HG02798 (cell line): Measurements from ENCODE around the gene H3-3A.
A peak's percentile ranks its signal among the peaks of the same experiment; 100 is the strongest.

Source experiments
- ATAC-seq: cut with Tn5 transposase; IDR thresholded peaks from one replicate; pipeline ENCODE4 v1.9.1; 2021; ENCODE audit warnings: mild to moderate bottlenecking; ENCODE audit not compliant: unreplicated experiment, poor library complexity

The H3-3A gene

DNA sequence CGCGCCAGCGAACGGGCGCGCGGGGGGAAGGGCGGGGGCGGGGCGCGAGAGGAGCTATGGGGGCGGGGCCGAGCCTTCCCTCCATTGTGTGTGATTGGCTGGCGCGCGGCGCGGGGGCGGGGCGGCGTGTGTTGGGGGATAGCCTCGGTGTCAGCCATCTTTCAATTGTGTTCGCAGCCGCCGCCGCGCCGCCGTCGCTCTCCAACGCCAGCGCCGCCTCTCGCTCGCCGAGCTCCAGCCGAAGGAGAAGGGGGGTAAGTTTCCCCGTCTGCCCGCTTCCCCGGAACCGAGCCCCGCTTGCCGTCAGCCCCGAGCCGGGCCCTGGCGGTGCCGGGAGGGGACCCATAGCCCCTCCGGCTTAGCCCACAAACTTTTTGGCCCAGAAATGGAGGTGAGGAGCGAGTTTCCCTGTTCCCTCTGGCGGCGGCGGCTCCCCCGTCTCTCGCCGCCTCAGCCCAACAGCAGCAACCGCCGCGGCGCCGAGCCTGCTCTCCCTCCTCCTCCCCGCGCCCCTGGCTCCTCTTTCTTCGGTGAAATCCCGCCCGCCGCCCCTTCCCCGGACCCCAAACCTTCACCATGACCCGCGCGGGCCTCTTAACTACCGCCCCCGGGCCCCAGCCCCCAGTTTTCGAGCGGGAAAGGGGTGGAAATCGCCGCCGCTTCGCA, at the start of gene H3-3A:
Gene H3-3A, plus strand, starts transcription at position 159 of the 666 bp plus-strand sequence. CDS start 1,636 bp downstream, outside the sequence.
- ATAC-seq, result peak; percentile 77

DNA sequence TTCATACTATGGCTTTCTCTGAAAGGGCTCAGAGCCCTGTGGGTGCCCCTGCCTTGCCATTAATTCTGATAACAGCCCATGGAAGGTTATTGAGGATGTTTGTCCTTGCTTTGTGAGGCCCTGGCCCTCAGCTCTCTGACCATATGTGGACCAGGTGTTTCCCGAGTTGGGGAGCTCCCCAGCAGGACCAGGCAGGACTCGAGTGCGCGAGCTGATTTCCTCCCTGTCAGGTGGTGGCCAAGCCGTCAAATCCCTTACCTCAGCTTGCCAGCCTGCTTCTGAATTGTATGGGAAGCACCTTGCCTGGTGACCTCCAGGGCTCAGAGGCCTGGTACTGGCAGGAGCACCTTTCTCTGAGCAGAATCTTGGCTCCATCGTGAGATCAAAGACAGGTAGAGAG, 45.4 kb upstream of the H3-3A start:
- no peak for ATAC-seq

DNA sequence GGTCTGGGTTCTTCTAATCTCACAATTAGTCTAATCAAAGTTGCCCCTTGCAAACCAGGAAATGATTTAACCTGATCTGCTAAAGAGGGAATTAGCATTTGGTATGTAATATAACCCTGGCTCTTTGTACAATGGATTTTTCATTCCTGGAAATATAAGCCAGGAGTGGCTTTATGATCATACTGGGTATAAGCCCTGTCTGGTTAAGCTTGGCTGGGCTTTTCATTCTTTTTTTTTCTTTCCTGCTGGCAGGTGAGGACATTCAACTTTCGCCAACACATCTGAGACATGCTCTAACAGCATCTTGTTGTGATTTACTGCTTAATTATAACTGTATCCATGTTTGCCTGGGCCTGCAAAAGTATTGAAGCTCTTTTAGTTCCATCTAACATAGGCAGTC, 42.9 kb upstream of the H3-3A start:
- ATAC-seq, result no peak

DNA sequence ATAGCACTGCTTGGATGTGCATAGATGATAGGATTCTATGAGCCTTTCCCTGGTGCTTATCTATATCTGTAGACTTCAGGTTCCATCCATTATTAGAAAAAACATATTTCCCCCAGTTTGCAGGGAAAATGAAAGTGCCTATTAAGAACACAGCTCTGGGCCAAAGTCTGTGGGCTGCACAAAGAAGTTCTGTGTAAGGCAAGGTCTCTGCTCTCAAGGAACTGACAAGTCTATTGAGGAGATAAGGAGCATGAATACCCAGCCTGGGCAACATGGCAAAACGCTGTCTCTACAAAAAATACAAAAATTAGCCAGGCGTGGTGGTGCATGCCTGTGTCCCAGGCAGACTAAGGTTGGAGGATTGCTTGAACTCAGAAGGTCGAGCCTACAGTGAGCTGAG, 41.1 kb upstream of the H3-3A start:
- ATAC-seq, result no peak

DNA sequence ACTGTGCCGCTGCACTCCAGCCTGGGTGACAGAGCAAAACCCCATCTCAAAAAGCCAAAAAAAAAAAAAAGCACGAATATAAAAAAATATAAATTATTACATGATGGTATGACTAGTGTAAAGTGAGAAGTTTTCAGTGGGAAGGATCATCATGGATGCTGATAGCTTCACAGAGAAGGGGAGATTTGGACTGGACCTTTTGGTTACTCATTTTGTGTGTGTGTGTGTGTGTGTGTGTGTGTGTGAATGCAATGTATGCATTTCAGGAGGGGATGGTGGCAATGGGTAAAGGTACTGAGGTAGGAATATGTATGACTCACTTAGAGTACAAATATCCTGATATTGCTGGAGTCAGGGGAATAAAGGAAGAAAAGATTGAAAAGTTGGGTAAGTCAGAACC, 40.7 kb upstream of the H3-3A start:
- ATAC-seq, result no peak

DNA sequence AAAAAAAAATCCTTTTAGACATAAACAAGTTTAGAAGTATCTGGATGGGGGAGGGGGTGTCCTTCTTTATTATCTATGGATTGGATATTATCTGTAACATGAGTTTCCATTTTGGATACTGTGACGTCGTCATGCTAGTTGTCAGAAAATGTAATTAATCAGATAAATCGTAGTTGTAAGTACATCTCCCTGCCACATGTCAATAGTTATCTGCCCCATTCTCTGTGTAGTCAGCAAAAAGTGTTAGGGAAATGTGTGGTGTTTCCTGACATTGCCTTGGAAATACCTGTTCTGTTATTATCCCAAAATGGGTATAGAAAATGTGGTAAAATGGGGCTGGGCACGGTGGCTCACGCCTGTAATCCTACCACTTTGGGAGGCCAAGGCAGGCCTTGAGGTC, 38.8 kb upstream of the H3-3A start:
- no peak for ATAC-seq

DNA sequence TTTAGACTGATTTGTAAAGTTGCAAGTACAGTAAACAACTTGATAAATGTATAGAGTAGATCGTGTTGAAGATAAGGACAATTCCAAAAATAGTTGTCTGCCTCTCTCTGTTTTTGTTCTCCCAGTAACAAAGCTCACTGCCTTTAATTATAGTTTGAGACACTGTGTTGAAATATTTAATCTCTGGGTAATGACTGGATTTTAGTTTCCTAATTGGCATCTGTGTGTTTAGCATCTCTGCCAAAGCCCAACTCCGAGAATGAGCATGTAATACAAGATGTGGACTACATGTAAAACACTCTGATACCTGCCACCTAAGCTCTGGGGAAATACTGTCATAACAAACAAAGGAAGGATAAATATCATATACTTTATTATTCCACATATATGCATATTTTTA, 35.7 kb upstream of the H3-3A start:
- ATAC-seq, result no peak

DNA sequence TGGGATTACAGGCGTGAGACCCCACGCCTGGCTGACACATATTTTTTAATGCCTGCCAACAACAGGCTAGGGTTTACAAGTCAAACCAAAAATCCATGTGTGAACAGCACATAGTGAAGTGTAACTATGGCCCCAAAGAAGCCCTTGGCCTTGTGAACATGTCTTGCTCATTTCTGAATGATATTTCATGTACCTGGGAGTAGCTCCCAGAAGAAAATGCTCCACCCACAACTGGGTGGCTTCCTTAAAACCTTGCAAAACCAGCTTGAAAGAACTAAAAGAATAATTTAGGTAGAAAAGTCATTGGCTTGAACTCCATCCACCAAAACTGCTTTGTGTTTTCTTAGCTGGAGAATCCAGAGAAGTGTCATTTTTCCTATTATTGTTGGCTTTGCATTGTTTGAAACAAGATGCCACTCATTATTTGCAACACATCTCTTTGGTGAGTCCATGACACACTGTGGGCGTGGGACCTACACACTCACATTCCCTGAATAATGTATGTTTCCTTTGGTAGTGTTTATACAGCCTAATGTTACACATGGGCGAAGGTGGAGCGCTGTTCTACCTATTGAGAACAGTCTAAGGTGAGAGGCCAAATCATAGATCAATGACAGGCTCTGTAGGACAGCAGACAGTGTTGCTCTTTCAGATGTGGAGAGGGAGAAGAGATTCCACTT, 34.8 kb upstream of the H3-3A start:
- no peak for ATAC-seq

DNA sequence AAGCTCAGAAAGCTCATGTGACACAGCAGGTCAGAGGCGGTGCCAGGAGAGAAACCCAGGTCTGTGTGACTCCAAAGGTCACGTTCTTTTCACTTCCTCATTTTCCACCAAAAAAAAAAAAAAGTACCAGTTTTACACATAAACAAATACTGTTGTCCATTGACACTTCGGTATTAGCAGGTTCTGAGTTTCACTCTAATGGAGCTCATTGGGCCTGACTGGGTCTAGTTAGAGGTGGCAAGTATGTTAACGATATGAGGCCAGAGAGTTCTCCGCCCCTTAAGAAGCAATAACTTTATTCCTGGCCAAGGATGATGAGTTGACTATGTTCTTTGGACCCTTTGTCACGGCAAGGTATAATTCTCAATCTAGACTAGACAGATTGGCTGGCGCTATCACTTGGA, 33.4 kb upstream of the H3-3A start:
- peak; percentile 85 for ATAC-seq

DNA sequence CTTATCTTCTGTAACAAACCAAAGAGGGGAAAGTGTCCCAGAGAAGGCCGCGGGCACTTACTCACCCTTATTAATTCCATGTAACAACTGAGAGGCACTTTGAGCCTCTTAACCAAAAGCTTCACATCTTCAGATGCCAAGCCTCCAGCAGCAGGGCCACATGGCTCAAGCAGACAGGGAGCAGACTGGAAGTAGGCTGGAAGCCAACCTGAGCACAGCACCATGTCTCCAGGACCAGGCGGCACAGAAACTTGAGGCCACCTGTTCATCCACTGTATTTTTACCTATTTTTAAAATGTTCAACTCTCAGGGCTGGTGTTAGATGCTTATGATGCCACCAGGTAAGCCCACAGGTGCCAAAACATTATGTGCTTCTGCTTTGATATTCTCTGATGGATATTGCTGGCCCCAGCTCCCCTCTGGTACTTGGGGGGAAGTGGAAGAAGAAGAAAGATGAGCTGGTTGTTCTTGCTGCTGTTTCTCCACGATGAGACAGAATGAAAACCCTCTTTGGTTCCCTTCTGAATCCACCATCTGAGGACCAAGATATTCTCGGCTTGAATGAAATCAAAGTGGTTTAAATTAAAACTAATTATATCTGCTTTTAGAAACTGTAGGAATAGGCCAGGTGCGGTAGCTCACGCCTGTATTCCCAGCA, 32.8 kb upstream of the H3-3A start:
- no peak for ATAC-seq

DNA sequence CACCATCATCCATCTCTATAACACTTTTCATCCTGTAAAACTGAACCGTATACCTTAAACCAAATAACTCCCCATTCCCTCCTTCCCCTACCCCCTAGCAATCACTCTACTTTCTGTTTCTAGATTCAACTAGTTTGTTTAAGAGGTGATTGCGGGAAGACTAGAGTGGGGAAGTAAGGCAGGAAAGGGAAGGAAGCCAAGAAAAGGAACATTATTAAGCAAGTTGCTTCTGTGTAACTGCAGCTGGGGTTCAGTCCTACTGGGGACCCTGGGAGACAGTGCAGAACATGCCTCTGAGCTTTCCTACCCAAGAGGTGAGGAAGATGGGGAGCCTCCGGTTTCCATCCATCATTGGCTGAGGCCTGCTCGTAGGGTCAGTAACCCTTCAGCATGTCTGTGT, 28.9 kb upstream of the H3-3A start:
- ATAC-seq, result no peak

DNA sequence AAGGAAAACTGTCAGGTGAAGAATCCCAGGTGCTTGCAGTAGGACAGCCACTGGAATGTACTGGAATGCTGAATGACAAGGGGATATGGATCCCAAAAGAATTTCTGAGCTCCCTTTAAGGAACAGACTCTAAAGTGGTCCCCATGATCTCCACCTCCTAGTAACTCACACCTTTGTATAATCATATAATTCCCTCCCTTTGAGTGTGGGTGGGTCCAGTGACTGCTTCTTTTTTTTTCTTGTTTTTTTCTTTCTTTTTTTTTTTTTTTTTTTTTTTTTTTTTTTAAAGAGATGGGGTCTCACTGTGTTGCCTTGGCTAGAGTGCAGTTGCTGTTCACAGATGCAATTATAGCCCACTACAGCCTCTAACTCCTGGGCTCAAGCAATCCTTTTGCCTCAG, 28.5 kb upstream of the H3-3A start:
- ATAC-seq, result no peak

DNA sequence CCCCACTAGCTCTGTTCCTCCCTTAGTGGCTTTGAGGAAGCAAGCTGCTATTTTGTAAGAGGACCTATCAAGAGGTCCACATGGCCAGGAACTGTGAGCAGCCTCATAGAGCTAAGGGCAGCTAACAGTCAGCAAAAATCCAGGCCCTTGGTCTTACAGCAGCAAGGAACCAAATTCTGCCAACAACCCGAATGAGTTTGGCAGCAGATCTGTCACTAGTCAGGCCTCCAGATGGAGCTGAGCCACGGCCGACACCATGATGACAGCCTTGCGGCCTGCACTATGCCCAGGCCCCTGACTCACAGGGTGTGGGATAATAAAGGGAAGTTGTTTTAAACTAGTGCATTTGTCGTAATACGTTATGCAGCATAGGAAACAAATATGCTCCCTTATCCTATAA, 28.0 kb upstream of the H3-3A start:
- no peak for ATAC-seq

DNA sequence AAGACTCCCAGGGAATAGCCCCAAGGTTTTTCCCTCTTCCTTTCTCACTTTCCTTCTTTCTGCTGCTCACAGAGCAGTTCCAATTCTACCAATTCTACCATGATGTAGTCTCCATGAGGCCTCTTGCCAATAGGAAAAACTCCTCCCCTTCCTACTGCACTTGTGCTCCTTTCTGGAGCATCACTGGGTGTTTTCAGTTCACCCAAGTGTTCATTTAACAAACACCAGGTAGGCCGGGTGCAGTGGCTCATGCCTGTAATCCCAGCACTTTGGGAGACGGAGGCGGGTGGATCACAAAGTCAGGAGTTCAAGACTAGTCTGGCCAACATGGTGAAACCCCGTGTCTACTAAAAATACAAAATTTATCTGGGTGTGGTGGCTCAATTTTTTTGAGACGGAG, 26.6 kb upstream of the H3-3A start:
- ATAC-seq, result no peak

DNA sequence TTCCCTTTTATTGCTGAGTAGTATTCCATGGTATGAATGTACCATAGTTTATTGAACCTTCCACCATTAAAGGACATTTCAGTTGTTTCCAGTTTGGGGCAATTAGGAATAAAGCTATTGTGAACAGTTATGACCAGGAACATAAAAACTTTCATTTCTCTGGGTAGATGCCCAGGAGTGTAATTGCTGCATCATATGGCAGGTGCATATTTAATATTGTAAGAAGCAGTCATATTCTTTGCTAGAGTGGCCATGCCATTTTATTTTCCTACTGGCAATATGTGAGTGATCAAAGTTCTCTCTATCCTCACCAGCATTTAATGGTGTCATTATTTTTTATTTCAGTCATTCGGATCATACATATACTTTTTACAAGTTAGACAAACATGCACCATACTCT, 23.9 kb upstream of the H3-3A start:
- ATAC-seq, result no peak

DNA sequence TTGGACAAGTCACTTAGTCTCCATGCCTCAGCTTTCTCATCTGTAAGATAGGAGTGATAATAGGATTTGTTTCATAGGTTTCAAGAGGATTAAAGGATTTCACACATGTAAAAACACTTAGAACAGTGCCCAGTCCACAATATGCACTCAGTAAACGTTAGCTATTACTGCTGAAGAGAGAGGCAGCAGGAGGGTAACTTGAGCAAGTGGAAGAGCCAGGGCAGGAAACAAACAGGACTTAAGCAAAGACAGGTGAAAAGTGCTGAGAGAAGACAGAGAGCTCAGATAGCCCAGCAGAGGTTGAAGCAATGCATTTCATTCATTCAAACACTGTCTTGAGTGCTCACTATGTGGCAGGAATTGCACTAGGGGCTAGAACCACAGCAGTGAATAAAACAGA, 21.1 kb upstream of the H3-3A start:
- ATAC-seq, result no peak

DNA sequence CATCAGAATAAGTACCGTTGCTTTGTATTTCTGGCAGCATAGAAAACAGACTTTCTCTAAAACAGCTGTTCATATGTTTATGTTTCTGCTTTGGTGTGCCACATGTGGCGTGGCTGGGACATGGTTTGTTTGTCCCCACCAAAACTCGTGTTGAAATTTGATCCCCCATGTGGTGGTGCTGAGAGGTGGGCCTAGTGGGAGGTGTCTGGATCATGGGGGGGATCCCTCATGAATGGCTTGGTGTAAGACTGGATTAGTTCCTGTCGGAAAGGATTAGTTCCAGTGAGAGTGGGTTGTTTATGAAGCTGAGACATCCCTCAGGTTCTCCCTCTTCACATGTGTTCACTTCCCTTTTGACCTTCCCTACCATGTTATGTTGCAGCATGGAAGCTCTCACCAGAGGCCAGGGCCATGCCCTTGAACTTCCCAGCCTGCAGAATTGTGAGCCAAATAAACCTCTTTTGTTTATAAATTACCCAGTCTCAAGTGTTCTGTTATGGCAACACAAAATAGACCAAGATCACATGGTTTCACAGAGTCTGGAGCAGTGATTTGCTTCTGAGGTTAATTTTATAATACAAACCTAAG, 17.9 kb upstream of the H3-3A start:
- ATAC-seq, result no peak

DNA sequence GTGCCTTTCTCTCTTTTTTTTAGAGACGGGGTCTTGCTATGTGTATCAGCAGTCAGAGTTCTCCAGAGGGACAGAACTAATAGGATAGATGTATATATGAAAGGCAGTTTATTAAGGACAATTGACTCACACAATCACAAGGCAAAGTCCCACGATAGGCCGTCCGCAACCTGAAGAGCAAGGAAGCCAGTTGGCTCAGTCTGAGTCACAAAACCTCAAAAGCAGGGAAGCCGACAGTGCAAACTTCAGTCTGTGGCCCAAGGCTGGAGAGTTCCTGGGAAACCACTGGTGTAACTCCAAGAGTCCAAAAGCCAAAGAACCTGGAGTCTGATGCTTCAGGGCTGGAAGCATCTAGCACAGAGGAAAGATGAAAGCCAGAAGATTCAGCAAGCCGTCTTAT, 16.3 kb upstream of the H3-3A start:
- ATAC-seq, result no peak

DNA sequence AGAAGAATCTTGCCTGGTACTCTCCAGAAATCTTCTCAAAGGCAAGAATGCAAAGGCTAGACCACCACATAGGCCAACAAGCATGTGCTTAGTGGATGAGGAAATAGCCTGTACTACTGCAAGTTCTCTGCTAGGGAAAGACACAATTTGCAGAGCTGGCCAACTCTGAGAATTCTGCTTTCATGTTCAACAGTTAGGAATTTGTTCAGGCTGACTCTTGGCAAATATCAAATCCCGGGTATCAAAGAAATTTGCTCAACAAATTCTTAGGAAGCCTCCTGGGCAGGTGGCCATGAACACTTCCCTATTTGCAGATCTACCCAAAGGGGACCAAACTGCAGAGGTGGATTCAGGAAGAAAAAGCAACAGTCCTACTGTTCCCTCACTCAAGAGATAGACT, 15.0 kb upstream of the H3-3A start:
- ATAC-seq, result no peak

DNA sequence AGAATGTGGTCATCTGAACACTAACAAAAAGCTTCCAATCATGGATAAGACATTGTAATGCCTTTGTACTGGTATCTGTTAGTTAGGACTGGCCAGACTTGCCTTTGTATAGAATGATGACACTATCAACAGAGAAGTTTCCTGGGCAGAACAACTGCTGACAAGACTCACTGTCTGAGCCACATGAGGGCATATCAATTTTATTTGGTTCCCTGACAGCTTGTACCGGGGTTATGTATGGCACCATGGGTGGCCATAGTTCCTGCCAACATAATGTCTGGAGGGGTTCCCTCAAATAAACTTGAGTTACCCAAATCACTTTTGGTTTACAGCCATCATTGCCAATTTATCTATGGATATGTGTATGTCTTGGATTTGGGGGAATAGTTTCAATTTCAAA, 13.6 kb upstream of the H3-3A start:
- ATAC-seq, result no peak

DNA sequence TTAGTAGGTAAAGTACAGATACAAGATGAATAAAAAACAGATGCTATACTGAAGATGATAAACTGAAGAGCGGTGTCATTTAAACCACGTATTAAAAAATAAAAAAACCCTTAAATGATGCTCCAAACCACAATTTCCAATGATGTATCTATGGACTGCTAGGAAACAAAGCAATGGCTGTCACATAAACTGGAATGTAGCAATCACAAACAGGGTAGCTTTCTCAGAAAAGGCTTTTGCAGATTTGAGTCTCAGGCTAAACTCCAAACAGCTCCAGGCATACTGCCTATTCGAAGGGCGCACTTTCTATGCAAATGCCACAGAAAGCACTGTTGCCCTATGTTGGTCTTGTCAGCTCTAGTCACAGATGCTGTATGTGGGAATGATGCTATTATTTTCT, 12.4 kb upstream of the H3-3A start:
- ATAC-seq, result no peak
